Hepatocyte (in vitro differentiated cells): ENCODE measurements around the gene PPP4R1. TPM values are rescaled to one million over a fixed set of nuclear protein-coding genes. Genes with fewer than 3 reads are reported as not detected.
A peak's percentile ranks its signal among the peaks of the same experiment; 100 is the strongest.

Experiments used
- DNase-seq: peaks from one replicate; pipeline ENCODE4 v3.0.0-alpha.2; 2016; ENCODE audit warnings: low spot score
- H2AFZ ChIP-seq: fragments of 200-600 bp; sonication (generic); 2 replicates; pipeline ENCODE4 v1.6.0; 2016; ENCODE audit warnings: antibody characterized with exemption, mild to moderate bottlenecking
- H3K27ac ChIP-seq: fragments of 200-600 bp; sonication (generic); 2 replicates; pipeline ENCODE4 v1.5.1; 2016; ENCODE audit warnings: mild to moderate bottlenecking
- H3K27me3 ChIP-seq: fragments of 200-600 bp; sonication (generic); 2 replicates; pipeline ENCODE4 v1.6.1; 2016
- H3K36me3 ChIP-seq: fragments of 200-600 bp; sonication (generic); replicated peaks from 2 replicates; pipeline ENCODE4 v1.5.1; 2016; ENCODE audit warnings: low read depth; ENCODE audit not compliant: insufficient read depth
- H3K4me1 ChIP-seq: fragments of 200-600 bp; sonication (generic); 2 replicates; pipeline ENCODE4 v1.5.1; 2016; ENCODE audit warnings: mild to moderate bottlenecking, moderate library complexity; ENCODE audit not compliant: insufficient read depth
- H3K4me2 ChIP-seq: fragments of 200-600 bp; sonication (generic); 2 replicates; pipeline ENCODE4 v1.6.0; 2016
- H3K4me3 ChIP-seq: fragments of 200-600 bp; sonication (generic); 2 replicates; pipeline ENCODE4 v1.5.1; 2016; ENCODE audit warnings: mild to moderate bottlenecking
- H3K79me2 ChIP-seq: fragments of 200-600 bp; sonication (generic); 2 replicates; pipeline ENCODE4 v1.6.0; 2017; ENCODE audit warnings: mild to moderate bottlenecking
- H3K9me2 ChIP-seq: fragments of 200-600 bp; sonication (generic); replicated peaks from 2 replicates; pipeline ENCODE4 v1.6.0; 2017; ENCODE audit warnings: mild to moderate bottlenecking; ENCODE audit not compliant: insufficient read depth
- H3K9me3 ChIP-seq: fragments of 200-600 bp; sonication (generic); 2 replicates; pipeline ENCODE4 v1.5.1; 2016; ENCODE audit warnings: low read depth, mild to moderate bottlenecking
- H4K20me1 ChIP-seq: fragments of 200-600 bp; sonication (generic); 2 replicates; pipeline ENCODE4 v1.6.0; 2016; ENCODE audit warnings: mild to moderate bottlenecking; ENCODE audit not compliant: insufficient read depth, poor library complexity, severe bottlenecking
- EZH2 ChIP-seq: fragments of 200-600 bp; sonication (generic); IDR thresholded peaks from 2 replicates; pipeline ENCODE4 v1.6.1; 2016; ENCODE audit warnings: antibody characterized with exemption, mild to moderate bottlenecking, borderline replicate concordance
- EZH2phosphoT487 ChIP-seq: fragments of 200-600 bp; sonication (generic); IDR thresholded peaks from one replicate; pipeline ENCODE4 v1.6.1; 2018; ENCODE audit warnings: antibody characterized with exemption, mild to moderate bottlenecking, low read depth, moderate library complexity; ENCODE audit not compliant: unreplicated experiment, severe bottlenecking
- WGBS: methylation state at CpG from one replicate; pipeline ENCODE4 v1.1.6; 2016; ENCODE audit warnings: low lambda C conversion rate; ENCODE audit errors: missing lambda C conversion rate; 5-methylcytosine and 5-hydroxymethylcytosine counted together
- polyA plus RNA-seq: library from polyadenylated mRNA; unstranded; fragments of >200 nt; fragmentation: Nextera tagmentation; extraction: Ambion mirVana; gene quantifications from 2 replicates; pipeline ENCODE4 v1.2.1, GENCODE V29; 2016
- total RNA-seq: library from RNA; depleted of rRNA; stranded (reverse); fragments of >200 nt; gene quantifications from 2 replicates; pipeline ENCODE4 v1.2.3, GENCODE V29; 2014
- TF ChIP-seq, protein P1 (sequence below): fragments of 200-600 bp; sonication (generic); IDR thresholded peaks from 2 replicates; pipeline ENCODE4 v1.5.1; 2016; ENCODE audit warnings: antibody characterized with exemption, mild to moderate bottlenecking; ENCODE audit not compliant: poor library complexity

PPP4R1 gene
- total and polyA plus RNA-seq, 2 experiments from 2014 or later: 34.5 to 93.6 TPM

DNA sequence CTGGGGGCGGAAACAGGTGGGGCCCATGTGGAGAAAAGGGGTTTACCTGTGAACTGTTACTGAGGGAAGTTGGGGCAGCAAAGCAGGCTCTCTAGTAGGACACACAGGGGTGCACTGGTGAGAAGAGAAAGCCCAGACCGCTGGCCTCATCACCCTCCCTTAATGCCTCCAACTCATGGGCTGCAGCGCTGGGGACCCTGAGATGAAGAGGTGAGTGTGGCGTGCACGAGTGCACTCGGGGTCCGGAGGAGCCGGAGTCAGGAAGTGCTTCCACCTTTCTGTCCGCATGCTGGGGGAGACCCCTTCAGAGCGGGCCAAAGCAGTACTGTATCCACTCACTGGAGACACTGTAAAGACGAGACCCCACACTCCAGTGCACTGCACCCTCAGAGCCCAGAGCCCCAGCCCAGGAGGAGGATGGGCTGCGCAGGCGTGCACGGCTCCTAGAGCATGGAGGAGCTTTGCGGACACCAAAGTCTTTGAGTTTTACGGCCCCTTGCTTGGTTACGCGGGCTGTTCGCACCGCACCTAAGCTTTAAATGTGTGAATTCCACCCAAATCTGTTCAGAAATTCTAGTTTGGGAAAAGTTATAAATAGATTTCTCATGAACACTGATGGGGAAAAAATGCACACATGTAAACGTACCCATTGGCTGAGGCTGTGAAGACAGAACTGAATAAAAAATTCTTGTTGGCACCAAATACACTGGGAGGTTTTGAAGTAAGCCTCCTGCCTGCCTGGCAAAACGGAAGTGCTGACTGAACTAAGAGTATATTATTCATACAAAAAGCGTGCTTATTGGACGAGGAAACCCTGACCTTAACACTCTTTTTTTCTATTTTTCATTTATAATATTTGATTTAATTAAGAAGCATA is 45.4 kb upstream of the PPP4R1 start:
- Histone ChIP-seq H3K9me3 (no peaks in the 10 kb centered on the region), H3K9me2 (no peaks in the 10 kb centered on the region), H3K27ac (no peak overlapping the region), H3K4me2 (no peak overlapping the region), H3K36me3 (no peaks in the 10 kb centered on the region), H3K4me3 (no peak overlapping the region), H3K79me2 (no peaks in the 10 kb centered on the region), H2AFZ (no peak overlapping the region), H4K20me1 (no peaks in the 10 kb centered on the region), H3K4me1 (no peaks in the 10 kb centered on the region), H3K27me3 (no peaks in the 10 kb centered on the region)
- no peak for DNase-seq
- TF ChIP-seq EZH2: no peak
- TF ChIP-seq, protein P1, sequence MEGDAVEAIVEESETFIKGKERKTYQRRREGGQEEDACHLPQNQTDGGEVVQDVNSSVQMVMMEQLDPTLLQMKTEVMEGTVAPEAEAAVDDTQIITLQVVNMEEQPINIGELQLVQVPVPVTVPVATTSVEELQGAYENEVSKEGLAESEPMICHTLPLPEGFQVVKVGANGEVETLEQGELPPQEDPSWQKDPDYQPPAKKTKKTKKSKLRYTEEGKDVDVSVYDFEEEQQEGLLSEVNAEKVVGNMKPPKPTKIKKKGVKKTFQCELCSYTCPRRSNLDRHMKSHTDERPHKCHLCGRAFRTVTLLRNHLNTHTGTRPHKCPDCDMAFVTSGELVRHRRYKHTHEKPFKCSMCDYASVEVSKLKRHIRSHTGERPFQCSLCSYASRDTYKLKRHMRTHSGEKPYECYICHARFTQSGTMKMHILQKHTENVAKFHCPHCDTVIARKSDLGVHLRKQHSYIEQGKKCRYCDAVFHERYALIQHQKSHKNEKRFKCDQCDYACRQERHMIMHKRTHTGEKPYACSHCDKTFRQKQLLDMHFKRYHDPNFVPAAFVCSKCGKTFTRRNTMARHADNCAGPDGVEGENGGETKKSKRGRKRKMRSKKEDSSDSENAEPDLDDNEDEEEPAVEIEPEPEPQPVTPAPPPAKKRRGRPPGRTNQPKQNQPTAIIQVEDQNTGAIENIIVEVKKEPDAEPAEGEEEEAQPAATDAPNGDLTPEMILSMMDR: no peak
- TF ChIP-seq EZH2phosphoT487: no peak
- 97% methylated on average over 24 of the region's 24 CpGs for WGBS

DNA sequence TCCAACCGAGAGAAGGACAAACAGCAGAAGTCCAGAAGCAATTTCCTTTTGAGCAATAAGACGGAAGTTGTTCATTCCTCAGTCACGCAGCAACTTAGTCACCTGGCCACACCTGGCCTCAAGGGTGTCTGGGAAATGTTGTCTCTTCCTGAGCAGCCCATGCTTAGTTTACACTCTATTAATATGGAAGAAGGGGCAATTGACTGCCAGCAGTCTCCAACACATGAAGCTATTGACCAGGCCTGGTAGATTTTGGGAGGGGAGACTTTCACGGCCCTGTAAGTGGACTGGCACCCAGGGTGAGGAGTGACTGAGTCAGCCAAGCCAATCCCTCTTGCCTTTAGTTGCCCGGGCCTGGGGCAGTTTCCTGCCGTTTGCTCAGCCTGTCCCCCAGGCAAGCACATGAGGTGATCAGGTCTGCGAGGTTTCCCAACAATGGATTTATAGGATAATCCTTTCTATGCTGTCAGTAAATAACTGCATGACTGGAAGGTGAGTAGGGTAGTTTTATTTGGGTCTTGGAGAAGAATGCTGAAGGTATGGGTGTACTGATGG is 43.8 kb upstream of the PPP4R1 start:
- no peaks in the 10 kb centered on the region for H3K9me2 ChIP-seq
- no peaks in the 10 kb centered on the region for H3K4me1 ChIP-seq
- peak overlapping the region; percentile 63 for H3K27ac ChIP-seq
- DNase-seq: no peak
- no peaks in the 10 kb centered on the region for H3K36me3 ChIP-seq
- no peak for TF ChIP-seq EZH2phosphoT487
- no peak for TF ChIP-seq EZH2
- TF ChIP-seq, protein P1: no peak
- 72% methylated on average over 7 of the region's 7 CpGs for WGBS
- H3K4me2 ChIP-seq: no peak overlapping the region
- peak overlapping the region; percentile 49 for H2AFZ ChIP-seq
- H3K4me3 ChIP-seq: no peak overlapping the region
- no peaks in the 10 kb centered on the region for H3K27me3 ChIP-seq
- no peaks in the 10 kb centered on the region for H4K20me1 ChIP-seq
- no peaks in the 10 kb centered on the region for H3K9me3 ChIP-seq
- no peaks in the 10 kb centered on the region for H3K79me2 ChIP-seq

DNA sequence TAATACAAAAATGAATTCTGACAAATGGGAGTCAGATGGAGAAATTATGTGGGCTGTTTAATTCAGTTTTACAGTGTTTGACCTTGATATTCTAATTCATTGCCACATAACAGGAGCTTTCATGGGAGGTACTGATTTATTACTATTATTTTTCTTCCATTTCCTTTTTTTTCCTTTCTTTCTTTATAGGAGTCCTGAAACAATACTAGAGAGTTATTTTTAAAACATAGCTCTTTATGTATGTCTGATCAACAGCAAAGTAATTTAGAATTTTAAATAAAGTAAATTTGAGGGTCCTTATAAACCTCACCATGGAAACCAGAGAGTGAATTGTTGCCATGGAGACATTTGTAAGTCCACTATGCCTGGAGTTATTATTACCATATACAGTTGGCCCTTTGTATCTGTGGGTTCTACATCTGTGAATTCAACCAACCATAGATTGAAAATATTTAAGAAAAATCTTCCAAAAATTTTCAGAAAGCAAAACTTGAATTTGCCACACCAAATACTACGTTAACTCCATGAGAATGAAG is 40.9 kb upstream of the PPP4R1 start:
- WGBS: 88% methylated on average over 1 of the region's 1 CpG
- Histone ChIP-seq H3K9me2 (no peaks in the 10 kb centered on the region), H3K4me2 (no peak overlapping the region), H3K27me3 (no peaks in the 10 kb centered on the region), H2AFZ (no peak overlapping the region), H3K9me3 (no peaks in the 10 kb centered on the region), H3K4me1 (no peaks in the 10 kb centered on the region), H3K4me3 (no peak overlapping the region), H3K36me3 (no peaks in the 10 kb centered on the region), H3K79me2 (no peaks in the 10 kb centered on the region), H4K20me1 (no peaks in the 10 kb centered on the region), H3K27ac (no peak overlapping the region)
- DNase-seq: no peak
- TF ChIP-seq EZH2: no peak
- no peak for TF ChIP-seq EZH2phosphoT487
- TF ChIP-seq, protein P1: no peak
